ENCODE results near the gene HS2ST1. TPM values are rescaled to one million over a fixed set of nuclear protein-coding genes. Genes with fewer than 3 reads are reported as not detected.

Gene HS2ST1
- total RNA-seq, 1 donor from 2014 or later, result 56.4 TPM

DNA sequence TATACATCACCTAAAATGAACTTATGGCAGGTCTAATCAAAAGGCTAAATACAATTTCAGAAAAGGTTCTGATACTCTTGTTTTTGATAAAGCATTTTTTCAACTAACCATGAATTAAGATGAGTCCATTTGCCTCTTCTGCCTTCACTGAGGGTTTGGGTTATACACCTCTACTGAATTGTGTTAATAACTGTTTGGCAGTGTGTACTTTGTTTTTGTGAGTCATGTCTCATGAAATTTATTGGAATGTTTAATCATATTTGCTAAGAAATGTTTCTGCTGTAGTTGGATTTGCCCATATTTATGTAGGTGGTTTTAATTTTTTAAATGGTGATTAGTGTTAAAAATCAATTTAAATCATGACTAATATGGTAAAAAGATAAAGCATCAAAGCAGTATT is 190.5 kb downstream of the HS2ST1 start:
- Mint-ChIP-seq H3K27ac (ENCODE audit: unreplicated experiment) (no peak overlapping the region), H3K9me3 (peaks cover 3% of the 10 kb centered on the region), H3K4me3 (no peak overlapping the region), H3K4me1 (peaks cover 10% of the 10 kb centered on the region), H3K27me3 (ENCODE audit: low read depth) (no peaks in the 10 kb centered on the region), H3K36me3 (ENCODE audit: low read depth) (peaks cover 4% of the 10 kb centered on the region)
- TF ChIP-seq, protein P1, sequence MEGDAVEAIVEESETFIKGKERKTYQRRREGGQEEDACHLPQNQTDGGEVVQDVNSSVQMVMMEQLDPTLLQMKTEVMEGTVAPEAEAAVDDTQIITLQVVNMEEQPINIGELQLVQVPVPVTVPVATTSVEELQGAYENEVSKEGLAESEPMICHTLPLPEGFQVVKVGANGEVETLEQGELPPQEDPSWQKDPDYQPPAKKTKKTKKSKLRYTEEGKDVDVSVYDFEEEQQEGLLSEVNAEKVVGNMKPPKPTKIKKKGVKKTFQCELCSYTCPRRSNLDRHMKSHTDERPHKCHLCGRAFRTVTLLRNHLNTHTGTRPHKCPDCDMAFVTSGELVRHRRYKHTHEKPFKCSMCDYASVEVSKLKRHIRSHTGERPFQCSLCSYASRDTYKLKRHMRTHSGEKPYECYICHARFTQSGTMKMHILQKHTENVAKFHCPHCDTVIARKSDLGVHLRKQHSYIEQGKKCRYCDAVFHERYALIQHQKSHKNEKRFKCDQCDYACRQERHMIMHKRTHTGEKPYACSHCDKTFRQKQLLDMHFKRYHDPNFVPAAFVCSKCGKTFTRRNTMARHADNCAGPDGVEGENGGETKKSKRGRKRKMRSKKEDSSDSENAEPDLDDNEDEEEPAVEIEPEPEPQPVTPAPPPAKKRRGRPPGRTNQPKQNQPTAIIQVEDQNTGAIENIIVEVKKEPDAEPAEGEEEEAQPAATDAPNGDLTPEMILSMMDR (conservative IDR thresholded peaks at IDR 0.05), result no peak
- DNase-seq (ENCODE audit: low read depth, low spot score), result no peak

DNA sequence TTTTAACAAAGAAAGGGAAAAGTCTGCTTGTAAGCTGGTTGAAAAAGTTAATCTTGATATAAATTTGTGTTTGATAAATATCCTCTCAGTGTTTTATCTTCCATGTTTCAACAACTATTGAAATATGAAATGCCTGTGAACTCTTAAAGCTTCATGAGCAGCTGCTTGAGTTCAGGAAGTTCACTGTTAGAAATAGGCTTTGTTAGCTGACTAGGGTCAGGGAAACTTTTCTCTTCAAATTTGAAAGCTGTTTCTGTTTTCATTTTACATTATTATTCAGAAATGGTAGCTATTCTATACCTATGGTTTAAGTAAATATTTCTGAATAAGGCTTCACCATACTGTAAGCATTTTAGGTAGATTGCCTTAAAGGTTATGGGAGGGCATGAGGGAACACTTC is 191.7 kb downstream of the HS2ST1 start:
- Mint-ChIP-seq H3K4me1 (peaks cover 22% of the 10 kb centered on the region), H3K27ac (ENCODE audit: unreplicated experiment) (no peak overlapping the region), H3K4me3 (no peak overlapping the region), H3K9me3 (peaks cover 3% of the 10 kb centered on the region), H3K27me3 (ENCODE audit: low read depth) (no peaks in the 10 kb centered on the region), H3K36me3 (ENCODE audit: low read depth) (peaks cover 4% of the 10 kb centered on the region)
- no peak for DNase-seq (ENCODE audit: low read depth, low spot score)
- TF ChIP-seq, protein P1 (conservative IDR thresholded peaks at IDR 0.05), result no peak

DNA sequence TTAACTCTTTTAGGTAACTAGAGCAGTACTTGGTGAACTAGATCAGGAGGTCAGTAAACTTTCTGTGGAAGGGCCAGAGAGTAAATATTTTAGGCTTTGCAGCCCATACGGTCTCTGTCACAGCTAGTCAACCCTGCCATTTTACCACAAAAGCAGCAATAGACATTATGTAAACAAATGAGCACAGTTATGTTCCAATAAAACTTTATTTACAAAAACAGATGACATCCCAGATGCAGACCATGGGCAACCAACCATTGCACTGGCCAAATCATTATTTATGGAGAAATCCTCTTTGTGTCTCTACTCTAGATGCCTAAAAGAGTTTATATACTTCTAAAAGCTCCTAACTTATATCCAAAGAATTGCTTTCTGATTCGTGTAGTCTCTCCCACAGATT is 192.4 kb downstream of the HS2ST1 start:
- TF ChIP-seq, protein P1 (conservative IDR thresholded peaks at IDR 0.05), result no peak
- H3K4me1 Mint-ChIP-seq, result peaks cover 23% of the 10 kb centered on the region

DNA sequence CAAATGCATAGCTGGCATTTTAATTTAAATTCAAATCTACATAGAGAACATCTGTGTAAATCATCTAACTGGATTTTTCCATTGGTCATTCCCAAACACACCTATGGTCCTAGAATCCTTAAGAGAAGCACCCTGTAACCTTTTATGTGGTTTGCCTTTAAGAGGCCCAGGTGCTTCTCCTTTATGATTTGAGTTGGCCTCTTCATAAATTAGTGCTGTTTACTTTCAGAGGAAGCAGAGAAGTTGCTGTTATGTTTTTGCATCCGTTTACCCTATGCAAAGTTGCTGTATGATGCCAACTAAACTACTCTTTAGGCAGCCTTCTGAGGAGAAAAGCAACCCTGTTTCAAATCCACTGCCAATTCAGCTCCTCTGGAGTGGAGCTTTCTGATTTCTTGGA is 193.8 kb downstream of the HS2ST1 start:
- H3K9me3 Mint-ChIP-seq, result no peaks in the 10 kb centered on the region
- no peaks in the 10 kb centered on the region for H3K27me3 Mint-ChIP-seq (ENCODE audit: low read depth)
- H3K4me3 Mint-ChIP-seq, result no peak overlapping the region
- no peak for DNase-seq (ENCODE audit: low read depth, low spot score)
- TF ChIP-seq, protein P1 (conservative IDR thresholded peaks at IDR 0.05), result no peak
- H3K36me3 Mint-ChIP-seq (ENCODE audit: low read depth), result no peaks in the 10 kb centered on the region
- H3K27ac Mint-ChIP-seq (ENCODE audit: unreplicated experiment), result no peak overlapping the region
- H3K4me1 Mint-ChIP-seq, result peaks cover 23% of the 10 kb centered on the region

More for the DNA sequence above, 192.4 kb downstream of the HS2ST1 start:
- Mint-ChIP-seq H3K9me3 (no peaks in the 10 kb centered on the region), H3K27me3 (ENCODE audit: low read depth) (no peaks in the 10 kb centered on the region), H3K27ac (ENCODE audit: unreplicated experiment) (no peak overlapping the region), H3K4me3 (no peak overlapping the region), H3K36me3 (ENCODE audit: low read depth) (no peaks in the 10 kb centered on the region)
- no peak for DNase-seq (ENCODE audit: low read depth, low spot score)

DNA sequence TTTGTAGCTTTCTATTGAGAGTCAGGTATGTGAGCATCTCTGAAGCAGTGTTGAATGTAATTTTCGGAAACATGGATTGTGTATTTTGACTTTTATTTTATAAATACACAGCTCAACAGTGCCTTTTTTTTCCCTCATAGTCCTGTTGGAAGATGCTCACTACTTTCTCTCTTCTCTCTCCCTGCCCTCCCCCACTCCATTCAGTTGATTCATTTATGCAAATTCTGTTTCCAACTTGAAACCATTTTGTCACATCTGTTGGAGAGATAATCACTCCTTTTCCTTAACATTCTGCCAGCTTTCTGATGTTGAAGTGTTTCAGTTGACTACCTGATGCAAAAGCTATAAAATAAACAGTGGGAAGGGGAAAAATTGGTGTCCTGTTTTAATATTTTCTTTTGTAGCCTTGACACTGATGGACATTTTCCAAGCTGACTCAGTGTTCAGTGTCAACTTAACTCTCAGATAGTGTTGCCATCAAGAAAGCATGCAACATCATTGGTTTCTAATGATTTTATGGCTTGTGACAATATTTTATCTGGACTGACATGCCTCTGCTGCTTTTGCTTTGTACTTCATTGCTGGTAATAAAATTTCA is 194.5 kb downstream of the HS2ST1 start:
- no peak overlapping the region for H3K4me3 Mint-ChIP-seq
- H3K36me3 Mint-ChIP-seq (ENCODE audit: low read depth), result no peaks in the 10 kb centered on the region
- TF ChIP-seq, protein P1 (conservative IDR thresholded peaks at IDR 0.05), result no peak
- H3K9me3 Mint-ChIP-seq, result no peaks in the 10 kb centered on the region
- H3K27ac Mint-ChIP-seq (ENCODE audit: unreplicated experiment), result no peak overlapping the region
- no peaks in the 10 kb centered on the region for H3K27me3 Mint-ChIP-seq (ENCODE audit: low read depth)
- DNase-seq (ENCODE audit: low read depth, low spot score), result no peak
- peaks cover 23% of the 10 kb centered on the region for H3K4me1 Mint-ChIP-seq

All from neural crest cell (in vitro differentiated cells).